Germinal center (tissue), 1 donor: Measurements from ENCODE around the gene ZNF646.

Experiments
- DNase-seq: peaks from one replicate; pipeline ENCODE4 v3.0.0; 2012; ENCODE audit warnings: mixed read lengths, low spot score

Gene ZNF646

GRCh38 chr16:31108035-31108793, 34.0 kb downstream of the ZNF646 start, which contains the start of gene BCKDK:
Gene BCKDK, plus strand, starts transcription at chr16:31108386. Its CDS starts 838 bp downstream, at chr16:31109224.
- peak; percentile 82 for DNase-seq

GRCh38 chr16:31108794-31109558, 34.8 kb downstream of the ZNF646 start:
- DNase-seq, result no peak

- no peak for DNase-seq
These were observed 35.4 kb downstream of the ZNF646 start for GRCh38 chr16:31109622-31110021.

- DNase-seq, result no peak
These were observed 36.1 kb downstream of the ZNF646 start for GRCh38 chr16:31110106-31111034.

- DNase-seq, result no peak
These were observed 37.8 kb downstream of the ZNF646 start for GRCh38 chr16:31111881-31112466.

- no peak for DNase-seq
These were observed 38.5 kb downstream of the ZNF646 start for GRCh38 chr16:31112711-31113110.

- no peak for DNase-seq
These were observed 39.2 kb downstream of the ZNF646 start for GRCh38 chr16:31113121-31114120.

GRCh38 chr16:31114468-31114867, 40.2 kb downstream of the ZNF646 start:
- no peak for DNase-seq

- peak; percentile 98 for DNase-seq
These were observed 43.4 kb downstream of the ZNF646 start, which contains the start of gene KAT8 for GRCh38 chr16:31117384-31118222. Gene KAT8, plus strand, starts transcription at chr16:31117664. Its CDS starts 18 bp downstream, at chr16:31117682.

- no peak for DNase-seq
These were observed 44.3 kb downstream of the ZNF646 start for GRCh38 chr16:31118223-31119155.

- no peak for DNase-seq
These were observed 45.9 kb downstream of the ZNF646 start for GRCh38 chr16:31120129-31120528.

- no peak for DNase-seq
These were observed 51.6 kb downstream of the ZNF646 start for GRCh38 chr16:31125844-31126243.

- no peak for DNase-seq
These were observed 53.0 kb downstream of the ZNF646 start for GRCh38 chr16:31127182-31127581.

GRCh38 chr16:31128711-31129567, 54.7 kb downstream of the ZNF646 start:
- DNase-seq, result no peak

- no peak for DNase-seq
These were observed 55.5 kb downstream of the ZNF646 start for GRCh38 chr16:31129568-31130335.

GRCh38 chr16:31130336-31130891, 56.2 kb downstream of the ZNF646 start:
- no peak for DNase-seq
